Measurements from ENCODE around the gene C1QTNF2.
"Not testable (repeated sequence)": the region's sequence is repeated elsewhere in the genome, so short reads cannot be mapped to it uniquely, and the experiment has no call there.

Gene C1QTNF2

DNA sequence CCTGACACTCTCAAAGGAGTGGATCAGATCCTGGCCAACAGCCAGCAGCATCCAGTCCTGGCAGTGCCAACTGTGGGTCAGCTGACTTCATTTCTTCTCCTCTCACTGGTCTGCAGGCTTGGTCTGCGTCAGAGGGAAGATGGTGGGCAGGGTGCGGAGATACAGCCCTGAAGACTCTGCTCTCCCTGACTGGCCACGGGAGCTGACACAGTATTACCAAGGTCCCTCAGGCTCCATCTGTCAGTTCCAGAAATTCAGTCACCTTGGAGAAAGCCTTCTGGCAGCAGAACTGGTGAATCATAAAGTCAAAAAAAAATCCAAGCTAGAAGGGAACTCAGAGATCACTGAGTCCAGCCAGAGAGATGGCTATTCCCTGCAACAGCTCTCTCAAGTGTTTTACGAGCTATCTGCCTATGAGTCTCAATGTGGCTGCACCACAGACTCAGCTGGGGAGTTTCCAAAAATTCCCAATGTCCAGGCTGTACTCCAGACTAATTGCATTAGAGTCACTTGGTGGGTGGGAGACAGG, 27.9 kb downstream of the C1QTNF2 start:
- TF ChIP-seq, protein P1, sequence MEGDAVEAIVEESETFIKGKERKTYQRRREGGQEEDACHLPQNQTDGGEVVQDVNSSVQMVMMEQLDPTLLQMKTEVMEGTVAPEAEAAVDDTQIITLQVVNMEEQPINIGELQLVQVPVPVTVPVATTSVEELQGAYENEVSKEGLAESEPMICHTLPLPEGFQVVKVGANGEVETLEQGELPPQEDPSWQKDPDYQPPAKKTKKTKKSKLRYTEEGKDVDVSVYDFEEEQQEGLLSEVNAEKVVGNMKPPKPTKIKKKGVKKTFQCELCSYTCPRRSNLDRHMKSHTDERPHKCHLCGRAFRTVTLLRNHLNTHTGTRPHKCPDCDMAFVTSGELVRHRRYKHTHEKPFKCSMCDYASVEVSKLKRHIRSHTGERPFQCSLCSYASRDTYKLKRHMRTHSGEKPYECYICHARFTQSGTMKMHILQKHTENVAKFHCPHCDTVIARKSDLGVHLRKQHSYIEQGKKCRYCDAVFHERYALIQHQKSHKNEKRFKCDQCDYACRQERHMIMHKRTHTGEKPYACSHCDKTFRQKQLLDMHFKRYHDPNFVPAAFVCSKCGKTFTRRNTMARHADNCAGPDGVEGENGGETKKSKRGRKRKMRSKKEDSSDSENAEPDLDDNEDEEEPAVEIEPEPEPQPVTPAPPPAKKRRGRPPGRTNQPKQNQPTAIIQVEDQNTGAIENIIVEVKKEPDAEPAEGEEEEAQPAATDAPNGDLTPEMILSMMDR (IDR thresholded peaks at IDR 0.05; ENCODE audit: low read depth, low read length): no peak
- no peak for DNase-seq (ENCODE audit: extremely low read depth, low read depth)

DNA sequence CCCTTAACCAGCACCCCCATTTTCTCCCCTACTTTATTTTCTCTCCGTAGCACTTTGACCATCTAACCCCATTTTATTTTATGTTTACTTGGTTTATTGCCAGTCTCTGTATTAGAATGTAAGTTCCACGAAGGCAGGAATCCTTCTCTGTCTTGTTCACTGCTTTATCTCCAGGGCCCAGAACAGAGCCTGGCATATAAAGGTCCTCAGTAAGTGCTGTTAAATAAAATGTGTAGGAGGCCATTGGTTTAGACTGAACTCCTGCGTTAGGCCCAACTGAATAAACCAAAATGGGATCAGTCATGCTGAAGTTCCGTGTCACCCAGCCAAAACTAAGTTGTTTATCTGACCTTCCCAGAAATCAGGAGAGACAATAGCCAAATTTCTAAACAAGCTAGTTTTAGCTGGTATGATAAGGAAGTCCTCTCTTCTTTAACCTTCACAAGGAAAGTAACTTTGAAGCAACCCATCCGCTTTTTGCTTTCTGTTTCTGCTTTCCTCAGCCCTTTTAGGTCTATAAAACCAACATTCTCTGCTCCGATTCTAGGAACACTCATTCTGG, 29.0 kb downstream of the C1QTNF2 start:
- TF ChIP-seq, protein P1 (IDR thresholded peaks at IDR 0.05; ENCODE audit: low read depth, low read length): no peak

DNA sequence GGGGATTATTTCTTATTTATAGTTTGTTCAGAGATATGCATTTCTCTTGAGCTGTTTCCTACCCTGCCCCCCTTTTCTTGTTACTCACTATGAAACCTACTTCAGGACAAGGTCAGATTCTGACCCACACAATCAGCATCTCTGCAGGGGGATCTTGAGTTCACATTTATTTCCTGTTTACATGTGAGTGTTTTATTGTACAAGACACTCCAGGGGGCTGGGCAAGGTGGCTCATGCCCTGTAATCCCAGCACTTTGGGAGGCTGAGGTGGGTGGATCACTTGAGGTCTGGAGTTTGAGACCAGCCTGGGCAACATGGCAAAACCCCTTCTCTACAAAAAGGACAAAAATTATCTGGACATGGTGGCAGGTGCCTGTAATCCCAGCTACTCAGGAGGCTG, 29.9 kb downstream of the C1QTNF2 start:
- not testable (repeated sequence) for DNase-seq (ENCODE audit: extremely low read depth, low read depth)

More for the DNA sequence above, 29.0 kb downstream of the C1QTNF2 start:
- DNase-seq (ENCODE audit: extremely low read depth, low read depth): no peak

DNA sequence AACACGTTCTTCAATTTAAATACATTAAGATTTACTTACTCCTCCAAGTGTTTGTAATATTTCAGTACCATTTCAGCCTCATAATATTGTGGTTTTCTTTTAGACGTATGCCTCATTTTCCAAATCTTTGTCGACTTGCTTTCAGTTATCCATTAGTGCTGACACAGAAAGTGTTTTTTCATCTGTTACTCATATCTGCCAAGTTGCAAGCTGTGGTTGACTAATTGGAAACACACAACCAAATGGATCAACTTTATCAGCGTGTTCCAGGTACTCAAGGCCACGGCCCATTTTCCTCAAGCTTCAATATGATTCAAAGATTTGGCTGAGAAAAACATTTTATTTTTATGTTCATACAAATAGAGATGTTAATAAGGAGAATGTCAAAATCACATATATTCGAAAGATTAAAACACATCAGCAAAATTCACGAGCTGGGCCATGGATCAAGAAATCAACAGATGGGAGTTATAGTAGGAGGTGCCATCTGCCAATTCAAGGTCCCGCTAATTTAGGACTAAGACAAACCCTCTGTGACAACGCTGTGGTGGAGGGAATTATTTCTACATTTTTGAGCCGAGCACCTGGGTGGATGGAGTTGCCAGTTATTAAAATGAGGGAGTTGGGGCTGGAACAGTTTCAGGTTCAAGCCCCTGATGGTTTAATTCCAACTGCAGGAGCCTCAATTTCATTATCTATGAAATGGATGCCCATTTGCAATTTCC, 30.9 kb downstream of the C1QTNF2 start:
- no peak for DNase-seq (ENCODE audit: extremely low read depth, low read depth)
- TF ChIP-seq, protein P1 (IDR thresholded peaks at IDR 0.05; ENCODE audit: low read depth, low read length): no peak

DNA sequence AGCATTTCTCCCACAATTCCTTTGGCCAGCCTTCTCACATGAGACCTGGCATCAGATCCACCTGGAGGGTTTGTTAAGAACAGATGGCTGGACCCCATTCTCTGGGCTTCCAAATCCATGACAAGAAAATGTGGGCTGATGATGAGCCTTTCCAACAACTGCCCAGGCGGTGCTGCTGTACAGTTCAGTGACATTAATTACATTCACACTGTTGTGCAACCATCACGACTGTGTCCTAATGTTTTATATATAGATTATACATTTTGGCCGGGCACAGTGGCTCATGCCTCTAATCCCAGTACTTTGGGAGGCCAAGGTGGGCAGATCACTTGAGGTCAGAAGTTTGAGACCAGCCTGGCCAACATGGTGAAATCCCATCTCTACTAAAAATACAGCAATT, 35.7 kb downstream of the C1QTNF2 start:
- not testable (repeated sequence) for DNase-seq (ENCODE audit: extremely low read depth, low read depth)

DNA sequence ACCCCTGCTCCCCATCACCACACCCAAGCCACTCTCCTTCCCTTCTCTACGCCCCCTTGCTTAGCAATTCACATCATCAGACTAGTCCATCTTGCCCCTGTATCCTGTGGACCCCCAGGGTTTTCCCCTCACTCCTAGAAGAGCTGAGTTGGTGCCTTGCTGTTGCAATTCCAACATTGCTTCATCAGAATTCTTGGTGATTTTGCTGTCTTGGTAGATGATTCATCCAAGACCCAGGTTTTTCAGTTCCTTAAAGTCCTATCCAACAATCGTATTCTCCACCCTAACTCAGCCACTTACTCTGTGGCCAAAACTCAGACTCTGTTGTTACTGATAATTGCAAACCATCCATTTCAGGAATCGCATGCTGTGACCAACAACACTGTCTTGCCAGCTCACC, 36.7 kb downstream of the C1QTNF2 start:
- TF ChIP-seq, protein P1 (IDR thresholded peaks at IDR 0.05; ENCODE audit: low read depth, low read length): no peak
- DNase-seq (ENCODE audit: extremely low read depth, low read depth): no peak

DNA sequence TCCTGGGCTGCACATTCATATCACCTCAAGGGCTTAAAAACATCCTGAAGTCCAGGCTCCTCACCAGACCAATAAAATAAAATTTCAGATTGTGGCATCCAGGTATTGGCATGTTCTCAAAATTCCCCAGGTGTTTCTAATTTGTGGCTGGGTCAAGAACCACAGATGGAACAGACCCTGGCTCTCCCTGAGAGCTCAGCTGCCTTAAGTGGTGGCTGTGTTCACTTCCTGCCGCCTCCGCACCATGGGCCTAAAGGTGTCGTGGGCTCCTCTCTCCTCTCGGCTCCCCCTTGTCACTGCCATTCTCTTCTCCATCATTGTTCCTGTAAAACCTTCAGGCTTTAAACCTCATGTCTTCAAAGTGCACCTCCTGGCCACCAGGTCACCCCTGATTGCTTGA, 40.2 kb downstream of the C1QTNF2 start:
- TF ChIP-seq, protein P1 (IDR thresholded peaks at IDR 0.05; ENCODE audit: low read depth, low read length): no peak
- no peak for DNase-seq (ENCODE audit: extremely low read depth, low read depth)

DNA sequence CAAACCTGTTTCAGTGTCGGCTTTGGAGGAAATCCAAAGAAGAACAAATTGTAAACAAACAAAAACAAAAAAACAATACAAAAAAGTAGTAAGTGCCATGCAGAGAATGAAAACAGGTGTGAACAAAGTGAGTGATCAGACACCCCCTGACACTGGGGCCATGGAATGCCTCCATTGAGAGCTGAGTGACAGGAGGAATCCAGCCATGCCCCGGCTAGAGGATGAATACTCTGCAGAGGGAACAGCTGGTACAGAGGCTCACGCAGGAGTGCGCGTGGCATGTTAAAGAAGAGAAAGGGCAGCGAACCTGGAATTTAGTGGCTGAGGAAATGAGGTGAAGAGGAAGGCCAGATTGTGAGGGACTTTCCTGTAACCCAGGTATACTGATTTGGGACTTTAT, 42.6 kb downstream of the C1QTNF2 start:
- no peak for DNase-seq (ENCODE audit: extremely low read depth, low read depth)
- TF ChIP-seq, protein P1 (IDR thresholded peaks at IDR 0.05; ENCODE audit: low read depth, low read length): no peak
